ENCODE measurements around the gene TEX11. TPM values are rescaled to one million over a fixed set of nuclear protein-coding genes. Genes with fewer than 3 reads are reported as not detected.
"Not testable (repeated sequence)": the region's sequence is repeated elsewhere in the genome, so short reads cannot be mapped to it uniquely, and the experiment has no call there.

Gene TEX11
- not detected in 2 replicates for total RNA-seq (2014; rRNA removed; shearing (Covaris generic))

DNA sequence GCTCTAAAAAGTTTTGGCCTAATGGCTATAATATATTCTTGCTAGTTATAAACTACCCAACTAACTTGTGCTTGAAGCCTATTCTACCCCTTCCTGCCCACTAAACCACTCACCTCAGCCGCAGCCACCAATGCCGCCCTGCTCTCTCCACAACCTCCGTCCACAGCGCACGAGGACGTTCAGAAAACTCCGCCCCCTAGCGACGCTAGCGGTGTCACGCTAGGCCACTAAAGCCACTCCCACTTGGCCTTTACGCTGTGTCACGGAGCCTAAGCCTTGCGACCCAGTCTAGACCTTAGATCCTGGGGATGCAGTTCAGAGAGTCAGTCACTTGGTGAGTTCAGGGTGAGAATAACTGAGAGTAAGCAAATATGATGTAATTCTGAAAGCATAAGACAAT, at the start of gene TEX11:
TSS of gene TEX11 (minus strand) at position 171 of the 400 bp plus-strand sequence. CDS start 922 bp downstream, outside the sequence.
- no peak for DNase-seq (ENCODE audit: low spot score)

- no peak for DNase-seq (ENCODE audit: low spot score)
Observed at GRCh38 chrX:70954871-70955270, 46.4 kb upstream of the TEX11 start.

DNA sequence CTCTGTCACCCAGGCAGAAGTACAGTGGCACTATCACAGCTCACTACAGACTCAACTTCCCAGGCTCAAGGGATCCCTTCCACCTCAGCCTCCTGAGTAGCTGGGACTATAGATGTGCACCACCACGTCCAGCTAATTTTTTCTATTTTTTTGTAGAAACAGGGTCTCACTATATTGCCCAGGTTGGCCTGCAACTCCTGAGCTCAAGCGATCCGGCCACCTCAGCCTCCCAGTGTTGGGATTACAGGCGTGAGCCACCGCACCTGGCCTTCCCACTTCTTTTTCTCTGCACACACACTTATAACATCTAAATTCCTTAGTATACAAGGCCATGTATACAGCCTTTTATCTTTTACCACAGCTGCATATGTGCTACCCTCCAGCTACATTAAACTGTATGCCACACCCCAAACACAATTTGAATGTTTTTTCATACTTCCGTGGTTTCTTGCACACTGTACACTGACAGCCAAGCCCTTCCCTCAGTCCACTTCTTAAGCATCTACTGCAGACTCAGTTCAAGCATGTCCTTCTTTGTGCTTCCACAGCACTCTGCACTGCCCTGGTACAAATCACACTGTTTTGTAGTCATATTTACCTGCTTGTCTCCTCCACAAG, 15.9 kb upstream of the TEX11 start:
- DNase-seq (ENCODE audit: low spot score), result no peak

DNA sequence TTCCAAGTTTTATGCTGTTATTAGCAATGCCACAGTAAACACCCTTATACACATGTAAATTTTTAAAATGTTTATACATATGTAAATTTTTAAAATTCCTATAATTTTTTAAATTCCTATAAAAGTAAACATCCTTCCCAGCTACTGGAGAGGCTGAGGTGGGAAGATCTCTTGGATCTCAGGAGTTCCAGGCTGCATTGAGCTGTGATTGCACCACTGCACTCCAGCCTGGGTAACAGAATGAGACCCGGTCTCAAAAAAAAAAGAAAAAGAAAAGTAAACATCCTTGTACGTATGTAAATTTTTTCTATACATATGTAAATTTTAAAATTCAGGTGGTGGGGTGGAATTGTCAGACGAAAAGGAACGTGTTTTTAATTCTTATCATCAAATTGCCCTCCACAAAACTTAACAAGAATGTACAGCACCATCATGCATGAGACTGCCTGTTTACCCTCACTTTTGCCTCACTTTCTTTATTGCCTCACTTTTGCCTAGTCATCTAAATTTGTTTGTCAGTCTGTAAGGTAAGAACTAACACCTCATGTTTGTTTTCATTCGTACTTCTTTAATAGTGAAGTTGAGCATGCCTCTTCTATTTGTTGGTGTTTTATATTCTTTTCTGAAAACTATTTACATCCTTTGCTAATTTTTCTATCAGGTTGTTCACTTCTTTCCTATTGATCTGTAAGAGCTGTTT, 14.4 kb upstream of the TEX11 start:
- DNase-seq (ENCODE audit: low spot score), result no peak

DNA sequence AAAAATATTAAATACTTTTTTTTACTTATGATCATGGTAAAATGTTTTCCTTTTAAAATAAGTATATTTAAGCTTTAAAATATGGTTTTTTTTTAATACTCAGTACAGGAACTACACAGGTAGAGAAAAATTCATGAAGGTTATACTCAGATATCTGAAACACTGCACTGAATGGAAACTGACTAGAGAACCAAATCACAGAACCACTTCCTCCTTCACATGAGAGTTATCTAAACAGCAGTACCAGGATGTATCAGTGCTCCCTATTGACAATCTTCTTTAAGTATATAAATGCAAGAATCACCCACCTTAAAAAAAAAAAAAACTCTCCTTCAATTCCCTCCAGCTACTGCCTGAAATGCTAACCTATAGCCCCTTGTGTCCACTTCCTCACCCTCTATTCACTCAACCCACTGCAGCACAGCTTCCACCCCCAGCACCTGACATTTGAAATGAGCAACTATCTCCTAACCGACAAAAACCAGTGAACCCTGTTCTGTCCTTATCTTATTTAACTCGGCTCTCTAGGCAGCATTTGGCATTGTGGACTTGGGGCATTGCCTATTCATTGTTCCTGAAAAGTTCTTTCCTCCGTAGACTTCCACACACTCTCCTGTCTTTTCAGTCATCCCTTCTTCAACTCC, 13.3 kb upstream of the TEX11 start:
- DNase-seq (ENCODE audit: low spot score), result no peak

GRCh38 chrX:70916754-70917153, 8.2 kb upstream of the TEX11 start:
- no peak for DNase-seq (ENCODE audit: low spot score)

DNA sequence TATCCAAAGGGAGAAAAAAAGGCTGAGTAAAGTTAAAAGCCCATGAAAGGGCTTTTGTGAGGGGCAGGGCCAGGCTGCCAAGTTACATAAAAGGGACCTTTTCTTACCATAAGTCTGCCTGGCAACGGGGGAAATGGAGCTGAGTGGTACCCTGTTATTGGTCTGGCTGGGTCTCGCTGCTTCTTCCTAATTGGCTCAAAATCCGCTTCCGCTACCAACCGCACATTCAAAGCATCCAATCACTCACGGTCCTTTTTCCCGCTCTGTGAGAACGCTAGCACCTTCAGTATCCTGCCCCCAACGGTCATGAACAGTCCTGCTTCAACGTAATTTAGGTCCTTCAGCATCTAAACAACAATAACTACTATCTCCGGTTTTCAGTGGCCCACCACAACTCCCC, 611 bp downstream of the TEX11 start:
- no peak for DNase-seq (ENCODE audit: low spot score)

DNA sequence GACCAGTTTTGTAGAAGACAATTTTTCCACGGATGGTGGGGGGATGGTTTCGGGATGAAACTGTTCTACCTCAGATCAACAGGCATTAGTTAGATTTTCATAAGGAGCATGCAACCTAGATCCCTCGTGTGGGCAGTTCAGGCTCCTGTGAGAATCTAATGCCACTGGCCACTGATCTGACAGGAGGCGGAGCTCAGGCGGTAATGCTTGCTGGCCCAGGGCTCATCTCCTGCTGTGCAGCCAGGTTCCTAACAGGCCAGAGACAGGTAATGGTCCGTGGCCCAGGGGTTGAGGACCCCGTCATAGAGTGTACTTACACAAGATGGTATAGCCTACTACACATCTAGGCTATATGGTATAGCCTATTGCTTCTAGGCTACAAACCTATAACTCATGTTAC, 7.0 kb downstream of the TEX11 start:
- DNase-seq (ENCODE audit: low spot score), result no peak

GRCh38 chrX:70890441-70890840, 18.1 kb downstream of the TEX11 start:
- not testable (repeated sequence) for DNase-seq (ENCODE audit: low spot score)

DNA sequence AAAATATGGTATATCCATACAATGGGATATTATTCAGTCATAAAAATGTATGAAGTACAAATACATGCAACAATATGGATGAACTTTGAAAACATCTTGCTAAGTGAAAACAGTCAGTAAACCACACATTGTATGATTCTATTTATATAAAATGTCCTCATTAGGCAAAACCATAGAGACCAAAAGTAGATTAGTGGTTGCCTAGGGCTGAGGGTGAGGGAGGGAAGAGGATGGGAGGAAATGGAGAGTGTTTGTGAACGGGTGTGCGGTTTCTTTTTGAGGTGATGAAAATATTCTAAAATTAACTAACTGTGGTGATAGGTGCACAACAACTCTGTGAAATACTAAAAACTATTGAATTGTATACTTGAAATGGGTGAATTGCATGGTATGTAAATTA, 29.6 kb downstream of the TEX11 start:
- no peak for DNase-seq (ENCODE audit: low spot score)

GRCh38 chrX:70852294-70852693, 56.2 kb downstream of the TEX11 start:
- no peak for DNase-seq (ENCODE audit: low spot score)

- DNase-seq (ENCODE audit: low spot score), result not testable (repeated sequence)
Observed at GRCh38 chrX:70844081-70844480, 64.4 kb downstream of the TEX11 start.

DNA sequence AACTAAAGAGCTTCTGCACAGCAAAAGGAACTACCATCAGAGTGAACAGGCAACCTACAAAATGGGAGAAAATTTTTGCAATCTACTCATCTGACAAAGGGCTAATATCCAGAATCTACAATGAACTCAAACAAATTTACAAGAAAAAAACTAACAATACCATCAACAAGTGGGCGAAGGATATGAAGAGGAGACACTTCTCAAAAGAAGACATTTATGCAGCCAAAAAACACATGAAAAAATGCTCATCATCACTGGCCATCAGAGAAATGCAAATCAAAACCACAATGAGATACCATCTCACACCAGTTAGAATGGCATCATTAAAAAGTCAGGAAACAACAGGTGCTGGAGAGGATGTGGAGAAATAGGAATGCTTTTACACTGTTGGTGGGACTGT, 64.9 kb downstream of the TEX11 start:
- not testable (repeated sequence) for DNase-seq (ENCODE audit: low spot score)

DNA sequence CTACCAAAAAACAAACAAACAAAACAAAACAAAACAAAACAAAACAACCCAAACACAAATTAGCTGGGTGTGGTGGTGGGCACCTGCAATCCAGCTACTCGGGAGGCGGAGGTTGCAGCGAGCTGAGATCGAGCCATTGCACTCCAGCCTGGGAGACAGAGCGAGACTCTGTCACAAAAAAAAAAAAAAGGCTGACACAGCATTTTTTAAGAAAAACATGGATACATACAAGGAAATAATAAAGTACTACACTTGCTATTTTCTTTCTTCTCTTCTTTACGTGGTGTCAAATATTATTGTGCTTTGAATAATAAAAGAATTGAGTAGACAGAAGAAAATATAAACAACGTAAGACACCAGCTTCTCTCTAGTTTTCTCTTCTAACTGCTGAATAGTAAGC, 73.9 kb downstream of the TEX11 start:
- no peak for DNase-seq (ENCODE audit: low spot score)

DNA sequence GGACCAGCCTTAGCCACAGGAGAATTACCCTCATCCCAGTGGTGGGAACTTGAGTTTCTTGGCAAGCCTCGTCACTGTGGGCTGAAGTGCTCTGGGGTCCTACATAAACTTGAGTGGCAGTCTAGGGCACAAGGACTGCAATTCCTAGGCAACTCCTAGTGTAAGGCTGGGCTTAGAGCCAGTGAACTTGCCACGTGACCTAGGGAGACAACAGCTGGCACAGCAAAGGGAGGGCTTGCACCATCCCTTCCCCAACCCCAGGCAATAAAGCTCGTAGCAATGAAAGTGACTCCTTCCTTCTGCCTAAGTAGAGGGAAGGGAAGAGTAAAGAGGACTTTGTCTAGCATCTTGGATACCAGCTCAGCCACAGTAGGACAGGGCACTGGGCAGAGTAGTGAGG, 81.8 kb downstream of the TEX11 start:
- peak; percentile 10 for DNase-seq (ENCODE audit: low spot score)

- no peak for DNase-seq (ENCODE audit: low spot score)
Observed at GRCh38 chrX:70825366-70825765, 83.1 kb downstream of the TEX11 start.

- DNase-seq (ENCODE audit: low spot score), result no peak
Observed at GRCh38 chrX:70808942-70809940, 99.3 kb downstream of the TEX11 start.

DNA sequence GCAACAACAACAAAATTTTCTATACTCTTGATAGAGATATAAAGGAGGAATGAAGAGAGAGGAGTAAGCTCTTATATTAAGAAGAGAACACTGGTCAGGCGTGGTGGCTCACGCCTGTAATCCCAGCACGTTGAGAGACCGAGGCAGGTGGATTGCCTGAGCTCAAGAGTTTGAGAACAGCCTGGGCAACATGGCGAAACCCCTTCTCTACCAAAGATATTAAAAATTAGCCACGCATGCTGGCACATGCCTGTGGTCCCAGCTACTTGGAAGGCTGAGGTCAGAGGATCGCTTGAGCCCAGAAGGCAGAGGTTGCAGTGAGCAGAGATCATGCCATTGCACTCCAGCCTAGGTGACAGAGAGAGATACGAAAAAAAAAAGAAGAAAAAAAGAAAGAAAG, 102.4 kb downstream of the TEX11 start:
- no peak for DNase-seq (ENCODE audit: low spot score)

DNA sequence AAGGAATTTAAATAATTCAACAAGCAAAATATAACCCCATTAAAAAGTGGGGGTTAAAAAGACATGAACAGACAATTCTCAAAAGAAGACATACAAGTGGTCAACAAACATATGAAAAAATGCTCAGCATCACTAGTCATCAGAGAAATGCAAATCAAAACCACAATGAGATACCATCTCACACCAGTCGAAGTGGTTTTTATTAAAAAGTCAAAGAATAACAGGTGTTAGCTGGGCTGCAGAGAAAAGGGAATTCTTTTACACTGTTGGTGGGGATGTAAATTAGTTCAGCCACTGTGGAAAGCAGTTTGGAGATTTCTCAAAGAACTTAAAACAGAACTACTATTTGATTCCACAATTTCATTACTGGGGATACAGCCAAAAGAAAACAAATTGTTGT, 111.8 kb downstream of the TEX11 start:
- not testable (repeated sequence) for DNase-seq (ENCODE audit: low spot score)

GRCh38 chrX:70774223-70774622, 134.3 kb downstream of the TEX11 start:
- DNase-seq (ENCODE audit: low spot score), result no peak

- DNase-seq (ENCODE audit: low spot score), result no peak
Observed at GRCh38 chrX:70769659-70770227, 138.8 kb downstream of the TEX11 start.
